Measurements from ENCODE around the gene CX3CL1. TPM values are rescaled to one million over a fixed set of nuclear protein-coding genes. Genes with fewer than 3 reads are reported as not detected.
A peak's percentile ranks its signal among the peaks of the same experiment; 100 is the strongest.

The CX3CL1 gene
- total and polyA plus RNA-seq, 2 of the 13 experiments (the other 11 are each of a cell fraction or from before 2014, with no cell fraction given), result 57.3 to 60.8 TPM

DNA sequence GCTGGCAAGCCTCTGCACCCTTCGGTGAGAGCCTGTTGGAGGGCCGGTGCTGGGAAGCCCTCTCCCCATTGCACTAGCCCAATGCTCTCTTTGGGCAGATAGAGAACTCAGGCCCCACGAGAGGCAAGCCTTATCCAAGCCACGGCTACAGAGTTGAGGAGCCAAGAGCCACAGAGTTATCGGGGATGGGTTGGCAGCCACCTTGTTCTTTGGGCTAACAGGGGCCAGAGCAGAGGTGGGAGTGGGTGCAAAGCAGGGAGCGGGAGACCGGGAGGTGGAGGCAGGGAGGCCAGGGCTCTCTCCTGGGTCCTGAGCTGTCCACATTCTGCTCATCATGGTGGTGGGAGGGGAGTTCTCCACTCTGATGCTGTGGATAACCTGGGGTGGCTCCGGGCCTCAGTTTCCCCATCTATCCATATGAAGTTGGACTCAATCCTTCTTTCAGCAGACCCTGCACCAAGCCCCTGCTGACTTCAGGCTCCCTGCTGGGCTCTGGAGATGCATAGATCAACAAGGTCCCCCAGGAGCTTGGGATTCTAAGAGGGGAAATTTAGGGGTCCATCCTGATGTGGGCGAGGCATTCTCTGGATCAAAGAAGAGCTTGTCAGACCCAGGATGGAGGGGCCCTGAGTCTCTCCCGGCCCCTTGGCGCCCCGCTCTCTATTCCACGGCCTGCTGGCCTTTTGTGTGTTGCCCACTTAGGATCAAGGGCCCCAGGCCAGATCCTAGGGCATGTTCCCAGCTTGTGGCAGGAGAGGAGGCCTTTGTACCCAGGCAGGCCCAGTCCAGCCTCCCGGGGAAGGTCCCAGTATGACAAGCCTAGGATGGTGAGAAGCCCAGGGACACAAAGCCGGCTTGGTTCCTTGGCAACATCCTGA, 557 bp upstream of the CX3CL1 start (continued):
- TF ChIP-seq ZBTB43 (CRISPR knock-in tag; conservative IDR thresholded peaks at IDR 0.05) (no peak), ZNF577 (CRISPR knock-in tag; IDR thresholded peaks at IDR 0.05; ENCODE audit: borderline replicate concordance, low read depth) (no peak), ZNF160 (CRISPR knock-in tag; IDR thresholded peaks at IDR 0.05) (no peak), ZNF768 (CRISPR knock-in tag; IDR thresholded peaks at IDR 0.05) (no peak), ZNF136 (CRISPR knock-in tag; IDR thresholded peaks at IDR 0.05; ENCODE audit: low read depth) (peak; percentile 4; the same call in 1 of the 2 replicates), ZNF34 (CRISPR knock-in tag; IDR thresholded peaks at IDR 0.05; ENCODE audit: borderline replicate concordance) (no peak), RFX1 (IDR thresholded peaks at IDR 0.05) (peak; percentile 45; the same call in 1 of the 2 replicates), ZNF260 (CRISPR knock-in tag; IDR thresholded peaks at IDR 0.05; ENCODE audit: borderline replicate concordance, low read depth) (no peak), ATF1 (CRISPR knock-in tag; IDR thresholded peaks at IDR 0.05) (no peak), CCDC6 (CRISPR knock-in tag; IDR thresholded peaks at IDR 0.05) (no peak), PLSCR1 (CRISPR knock-in tag; IDR thresholded peaks at IDR 0.05; ENCODE audit: borderline replicate concordance) (peak; percentile 56; the same call in 1 of the 2 replicates), ZNF530 (CRISPR knock-in tag; IDR thresholded peaks at IDR 0.05; ENCODE audit: low read depth) (peak; percentile 44; the same call in 1 of the 2 replicates), ZBTB7A (CRISPR knock-in tag; IDR thresholded peaks at IDR 0.05) (no peak), ZSCAN22 (CRISPR knock-in tag; IDR thresholded peaks at IDR 0.05) (no peak), ZNF629 (CRISPR knock-in tag; conservative IDR thresholded peaks at IDR 0.05) (no peak), ZNF296 (CRISPR knock-in tag; conservative IDR thresholded peaks at IDR 0.05) (0 out of 2 replicates have a peak, but pooled peaks have one; percentile 66), ZNF556 (CRISPR knock-in tag; IDR thresholded peaks at IDR 0.05; ENCODE audit: borderline replicate concordance) (no peak), SSRP1 (CRISPR knock-in tag; IDR thresholded peaks at IDR 0.05) (no peak), PRDM4 (CRISPR knock-in tag; IDR thresholded peaks at IDR 0.05; ENCODE audit: borderline replicate concordance) (no peak), ZNF558 (CRISPR knock-in tag; IDR thresholded peaks at IDR 0.05; ENCODE audit: borderline replicate concordance) (peak; percentile 25; the same call in 1 of the 2 replicates), ATAD3A (CRISPR knock-in tag; IDR thresholded peaks at IDR 0.05) (no peak), SATB2 (CRISPR knock-in tag; IDR thresholded peaks at IDR 0.05) (no peak)
- TF ChIP-seq, protein P1, sequence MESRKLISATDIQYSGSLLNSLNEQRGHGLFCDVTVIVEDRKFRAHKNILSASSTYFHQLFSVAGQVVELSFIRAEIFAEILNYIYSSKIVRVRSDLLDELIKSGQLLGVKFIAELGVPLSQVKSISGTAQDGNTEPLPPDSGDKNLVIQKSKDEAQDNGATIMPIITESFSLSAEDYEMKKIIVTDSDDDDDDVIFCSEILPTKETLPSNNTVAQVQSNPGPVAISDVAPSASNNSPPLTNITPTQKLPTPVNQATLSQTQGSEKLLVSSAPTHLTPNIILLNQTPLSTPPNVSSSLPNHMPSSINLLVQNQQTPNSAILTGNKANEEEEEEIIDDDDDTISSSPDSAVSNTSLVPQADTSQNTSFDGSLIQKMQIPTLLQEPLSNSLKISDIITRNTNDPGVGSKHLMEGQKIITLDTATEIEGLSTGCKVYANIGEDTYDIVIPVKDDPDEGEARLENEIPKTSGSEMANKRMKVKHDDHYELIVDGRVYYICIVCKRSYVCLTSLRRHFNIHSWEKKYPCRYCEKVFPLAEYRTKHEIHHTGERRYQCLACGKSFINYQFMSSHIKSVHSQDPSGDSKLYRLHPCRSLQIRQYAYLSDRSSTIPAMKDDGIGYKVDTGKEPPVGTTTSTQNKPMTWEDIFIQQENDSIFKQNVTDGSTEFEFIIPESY (CRISPR knock-in tag; IDR thresholded peaks at IDR 0.05), result no peak

All from HepG2 (cell line).